Fibroblast of the aortic adventitia (primary cell): ENCODE measurements around the gene GABRG2. TPM values are rescaled to one million over a fixed set of nuclear protein-coding genes. Genes with fewer than 3 reads are reported as not detected.
"Not testable (repeated sequence)": the region's sequence is repeated elsewhere in the genome, so short reads cannot be mapped to it uniquely, and the experiment has no call there.

Experiments used
- DNase-seq: peaks from one replicate; pipeline ENCODE4 v3.0.0-alpha.2; 2010; ENCODE audit warnings: low read depth
- H3K4me3 ChIP-seq: 2 replicates; pipeline ENCODE4 v1.5.1; 2011; ENCODE audit warnings: low read depth, mild to moderate bottlenecking, control low read depth, low read length, moderate library complexity
- CTCF ChIP-seq: IDR thresholded peaks from 2 replicates; pipeline ENCODE4 v1.5.1; 2011; ENCODE audit warnings: mild to moderate bottlenecking, low read length, control low read depth, inconsistent platforms; ENCODE audit not compliant: insufficient read depth
- total RNA-seq: library from RNA; depleted of rRNA; stranded (reverse); fragments of >200 nt; gene quantifications from 2 replicates; pipeline ENCODE4 v1.2.3, GENCODE V29; 2012; ENCODE audit warnings: low replicate concordance

The GABRG2 gene
- total RNA-seq, result not detected in 2 replicates

DNA sequence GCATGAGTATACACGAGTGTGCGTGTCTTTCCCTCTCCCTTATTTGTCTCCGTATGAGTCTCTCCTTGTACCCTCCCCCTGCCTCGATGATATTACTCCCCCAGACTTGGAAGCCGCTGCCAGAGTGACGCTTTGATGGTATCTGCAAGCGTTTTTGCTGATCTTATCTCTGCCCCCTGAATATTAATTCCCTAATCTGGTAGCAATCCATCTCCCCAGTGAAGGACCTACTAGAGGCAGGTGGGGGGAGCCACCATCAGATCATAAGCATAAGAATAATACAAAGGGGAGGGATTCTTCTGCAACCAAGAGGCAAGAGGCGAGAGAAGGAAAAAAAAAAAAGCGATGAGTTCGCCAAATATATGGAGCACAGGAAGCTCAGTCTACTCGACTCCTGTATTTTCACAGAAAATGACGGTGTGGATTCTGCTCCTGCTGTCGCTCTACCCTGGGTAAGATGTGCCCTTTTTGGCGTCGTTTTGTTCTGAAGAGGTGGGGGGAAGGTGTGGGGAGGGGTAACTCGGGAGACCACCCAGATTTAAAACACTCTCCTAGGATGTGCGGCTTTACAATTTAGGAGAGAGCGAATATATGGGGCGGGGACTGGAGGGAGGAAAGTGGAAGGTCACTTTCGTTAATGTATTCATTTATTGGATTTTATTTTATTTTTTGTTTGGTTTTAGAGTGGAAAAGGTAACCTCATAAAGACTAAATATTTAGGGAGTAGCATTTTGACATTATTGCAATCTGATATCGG lies at the start of gene GABRG2:
Gene GABRG2, plus strand, starts transcription at position 119 of the 757 bp plus-strand sequence. Its CDS starts 227 bp downstream, at position 346.
- no peak for TF ChIP-seq CTCF
- DNase-seq, result no peak
- H3K4me3 ChIP-seq, result no peak within 1 kb of the TSS

GRCh38 chr5:162025312-162025711 lies 42.3 kb upstream of the GABRG2 start:
- no peak overlapping the region for H3K4me3 ChIP-seq
- no peak for DNase-seq
- no peak for TF ChIP-seq CTCF

GRCh38 chr5:162026803-162027202 lies 40.8 kb upstream of the GABRG2 start:
- H3K4me3 ChIP-seq, result no peak overlapping the region
- no peak for DNase-seq
- no peak for TF ChIP-seq CTCF

GRCh38 chr5:162037431-162037830 lies 30.1 kb upstream of the GABRG2 start:
- no peak for TF ChIP-seq CTCF
- DNase-seq, result no peak
- no peak overlapping the region for H3K4me3 ChIP-seq

- no peak for TF ChIP-seq CTCF
- no peak for DNase-seq
- H3K4me3 ChIP-seq, result no peak overlapping the region
These were observed 20.3 kb upstream of the GABRG2 start for GRCh38 chr5:162047279-162047678.

DNA sequence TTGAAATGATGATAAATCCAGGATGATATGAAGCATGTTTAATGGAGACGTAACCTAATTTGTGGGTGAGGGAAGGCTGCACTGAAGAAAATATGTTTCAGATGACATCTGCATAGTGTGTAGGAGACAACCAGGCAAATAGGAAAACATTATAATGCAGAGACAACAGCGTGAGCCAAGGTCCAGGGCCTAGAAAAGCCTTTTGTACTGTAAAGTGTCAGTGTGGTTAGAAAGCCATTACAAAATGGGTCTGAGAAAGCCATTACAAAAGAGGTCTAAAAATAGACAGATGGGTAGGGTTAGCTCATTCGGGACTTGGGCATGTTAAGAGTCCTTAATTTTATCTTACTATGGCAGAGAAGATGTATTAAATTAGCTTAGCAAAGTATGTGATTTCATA lies 14.9 kb upstream of the GABRG2 start:
- no peak for DNase-seq
- TF ChIP-seq CTCF, result no peak
- no peak overlapping the region for H3K4me3 ChIP-seq

- not testable (repeated sequence) for H3K4me3 ChIP-seq
These were observed 12.5 kb upstream of the GABRG2 start for GRCh38 chr5:162055095-162055494.

More at GRCh38 chr5:162055095-162055494, 12.5 kb upstream of the GABRG2 start:
- not testable (repeated sequence) for DNase-seq
